IMR-90 (cell line): ENCODE data around the gene POLR2L. TPM values are rescaled to one million over a fixed set of nuclear protein-coding genes. Genes with fewer than 3 reads are reported as not detected.
A peak's percentile ranks its signal among the peaks of the same experiment; 100 is the strongest.

Experiments
- ATAC-seq: fragments of 200-7000 bp; cut with Tn5 transposase; 2 replicates; pipeline ENCODE4 v1.9.1; 2020; ENCODE audit warnings: low read depth, mild to moderate bottlenecking, moderate library complexity
- BruUV-seq: library from RNA; stranded (reverse); fragments of 400-500 nt; replicated peaks from 2 replicates; lab custom pipeline; 2021; lab: Mats Ljungman, UMichigan
- CTCF ChIA-PET: fragments of 300-600 bp; formaldehyde crosslinking; extraction: SDS; loops from one replicate; lab custom pipeline; 2021; ENCODE audit warnings: antibody characterized with exemption; lab: Yijun Ruan, JAX
- POLR2A ChIA-PET: fragments of 300-600 bp; sonication (Branson Sonifier 250); formaldehyde crosslinking; loops from one replicate; lab custom pipeline; 2022; ENCODE audit warnings: antibody characterized with exemption; ENCODE audit not compliant: unreplicated experiment; lab: Charles Lee
- DNase-seq: peaks from one replicate; pipeline ENCODE4 v3.0.0; 2013
- H2AFZ ChIP-seq: replicated peaks from 2 replicates; pipeline ENCODE3; 2013; ENCODE audit warnings: low read length, mild to moderate bottlenecking; ENCODE audit not compliant: poor library complexity
- H2AK5ac ChIP-seq: 2 replicates; pipeline ENCODE4 v1.6.1; 2013; ENCODE audit warnings: low read depth, low read length, inconsistent platforms
- H2AK9ac ChIP-seq: replicated peaks from 2 replicates; pipeline ENCODE3; 2013; ENCODE audit warnings: mild to moderate bottlenecking, low read depth, low read length, moderate library complexity; ENCODE audit not compliant: poor library complexity
- H2BK120ac ChIP-seq: 2 replicates; pipeline ENCODE4 v1.6.1; 2013; ENCODE audit warnings: low read depth, low read length, inconsistent platforms
- H2BK15ac ChIP-seq: 3 replicates; pipeline ENCODE4 v1.6.1; 2013; ENCODE audit warnings: low read depth, low read length, inconsistent platforms
- H2BK20ac ChIP-seq: 2 replicates; pipeline ENCODE4 v1.6.1; 2013; ENCODE audit warnings: low read depth, mild to moderate bottlenecking, inconsistent platforms, low read length, moderate library complexity
- H2BK5ac ChIP-seq: 2 replicates; pipeline ENCODE4 v1.6.1; 2013; ENCODE audit warnings: mild to moderate bottlenecking, low read depth, low read length, inconsistent platforms; ENCODE audit not compliant: poor library complexity, severe bottlenecking
- H3K14ac ChIP-seq: replicated peaks from 2 replicates; pipeline ENCODE4 v1.6.1; 2013; ENCODE audit warnings: low read depth, low read length, inconsistent platforms
- H3K18ac ChIP-seq: 2 replicates; pipeline ENCODE4 v1.6.1; 2013; ENCODE audit warnings: low read depth, low read length, control low read depth
- H3K23ac ChIP-seq: 2 replicates; pipeline ENCODE4 v1.6.1; 2013; ENCODE audit warnings: low read depth, low read length, inconsistent platforms
- H3K27ac ChIP-seq: 2 replicates; pipeline ENCODE4 v1.5.1; 2013; ENCODE audit warnings: mild to moderate bottlenecking, control low read depth, low read length; ENCODE audit not compliant: insufficient read depth
- H3K27me3 ChIP-seq: 2 replicates; pipeline ENCODE4 v1.6.1; 2013; ENCODE audit warnings: low read length; ENCODE audit not compliant: control insufficient read depth, insufficient read depth
- H3K36me3 ChIP-seq: 2 replicates; pipeline ENCODE4 v1.6.1; 2013; ENCODE audit warnings: low read length, mixed read lengths; ENCODE audit not compliant: control insufficient read depth, insufficient read depth
- H3K4ac ChIP-seq: 2 replicates; pipeline ENCODE4 v1.6.1; 2013; ENCODE audit warnings: low read depth, low read length, inconsistent platforms
- H3K4me1 ChIP-seq: 2 replicates; pipeline ENCODE4 v1.6.1; 2013; ENCODE audit warnings: low read length, mixed read lengths; ENCODE audit not compliant: control insufficient read depth, insufficient read depth
- H3K4me2 ChIP-seq: 2 replicates; pipeline ENCODE4 v1.6.1; 2013; ENCODE audit warnings: low read depth, mild to moderate bottlenecking, control low read depth, low read length, moderate library complexity
- H3K4me3 ChIP-seq: 2 replicates; pipeline ENCODE4 v1.5.1; 2013; ENCODE audit warnings: low read depth, mild to moderate bottlenecking, control low read depth, low read length, moderate library complexity; ENCODE audit not compliant: insufficient read depth
- H3K56ac ChIP-seq: 2 replicates; pipeline ENCODE4 v1.6.1; 2013; ENCODE audit warnings: low read length, inconsistent platforms; ENCODE audit not compliant: insufficient read depth; ENCODE audit errors: extremely low read depth
- H3K79me1 ChIP-seq, 2 experiments: 2 replicates each; pipeline ENCODE4 v1.6.1; 2013; ENCODE audit warnings: low read length in 2 of 2, inconsistent platforms in 1 of 2, low read depth in 1 of 2
- H3K9ac ChIP-seq: 2 replicates; pipeline ENCODE4 v1.6.1; 2013; ENCODE audit warnings: low read depth, low read length, control low read depth
- H3K9me1 ChIP-seq: 2 replicates; pipeline ENCODE4 v1.6.1; 2013; ENCODE audit warnings: low read length, inconsistent platforms; ENCODE audit not compliant: insufficient read depth
- H3K9me3 ChIP-seq: 2 replicates; pipeline ENCODE4 v1.6.1; 2013; ENCODE audit warnings: low read length; ENCODE audit not compliant: control insufficient read depth, insufficient read depth
- H4K20me1 ChIP-seq: 2 replicates; pipeline ENCODE4 v1.6.1; 2013; ENCODE audit warnings: low read length, inconsistent platforms; ENCODE audit not compliant: insufficient read depth
- H4K5ac ChIP-seq: 2 replicates; pipeline ENCODE4 v1.6.1; 2013; ENCODE audit warnings: mild to moderate bottlenecking, low read depth, low read length, control low read depth
- H4K8ac ChIP-seq, 2 experiments: 2 replicates each; pipeline ENCODE4 v1.6.1; 2013; ENCODE audit warnings: low read depth in 2 of 2, low read length in 2 of 2, control low read depth in 1 of 2, inconsistent platforms in 1 of 2
- H4K91ac ChIP-seq: 2 replicates; pipeline ENCODE4 v1.6.1; 2013; ENCODE audit warnings: low read depth, low read length, inconsistent platforms; ENCODE audit not compliant: insufficient read depth
- ELK1 ChIP-seq: fragments of 150-350 bp; IDR thresholded peaks from 2 replicates; pipeline ENCODE4 v1.6.1; 2016; ENCODE audit warnings: low read depth, mild to moderate bottlenecking, low read length, moderate library complexity, borderline replicate concordance
- POLR2A ChIP-seq: IDR thresholded peaks from 2 replicates; pipeline ENCODE4 v1.6.1; 2012; ENCODE audit warnings: mild to moderate bottlenecking, low read depth, low read length
- SMC3 ChIP-seq: fragments of 150-350 bp; IDR thresholded peaks from 2 replicates; pipeline ENCODE4 v1.6.1; 2016; ENCODE audit warnings: low read depth, mild to moderate bottlenecking, antibody characterized with exemption, low read length, moderate library complexity
- USF2 ChIP-seq: fragments of 150-350 bp; IDR thresholded peaks from 2 replicates; pipeline ENCODE4 v1.6.1; 2017; ENCODE audit warnings: mild to moderate bottlenecking, antibody characterized with exemption, low read length, low read depth
- WGBS, 2 experiments: methylation state at CpG; one replicate each; pipeline versions ENCODE4 v1.1.5 to v1.1.7; 2013; ENCODE audit warnings: missing lambda C conversion rate in 2 of 2; ENCODE audit not compliant: insufficient read length in 1 of 2; ENCODE audit errors: extremely low coverage in 2 of 2; 5-methylcytosine and 5-hydroxymethylcytosine counted together
- dilution Hi-C: fragments of 300-500 bp; cut with HindIII; formaldehyde crosslinking; loops from one replicate; pipeline ENCODE4 v1.14.3; 2018; ENCODE audit warnings: low sequenced_read_pairs; ENCODE audit not compliant: unreplicated experiment
- in situ Hi-C: fragments of 300-500 bp; cut with MboI; formaldehyde crosslinking; loops from 3 replicates; pipeline ENCODE4 v1.14.3; 2019; ENCODE audit warnings: low sequenced_read_pairs, inconsistent platforms, mixed read lengths
- intact Hi-C: fragments of 100-400 bp; cut with micrococcal nuclease; formaldehyde crosslinking; loops from 2 replicates; pipeline ENCODE4 v1.10.0; 2022
- polyA plus RNA-seq, 3 experiments: library from polyadenylated mRNA; depleted of rRNA; stranded (reverse); fragments of >200 nt; gene quantifications; 2 replicates each; pipeline ENCODE4 v1.2.3, GENCODE V29; 2012; ENCODE audit warnings: low replicate concordance in 1 of 3
- total RNA-seq: library from RNA; depleted of rRNA; stranded (reverse); fragments of >200 nt; gene quantifications from 2 replicates; pipeline ENCODE4 v1.2.3, GENCODE V29; 2012

The POLR2L gene
- total and polyA plus RNA-seq, 2 of the 4 experiments (the other 2 are of a cell fraction), result 44.4 to 416 TPM

- ATAC-seq, result no peak
- no peak overlapping the region for H3K9ac ChIP-seq
- TF ChIP-seq SMC3 (no peak), POLR2A (peak; percentile 44; the same call in 1 of the 2 replicates), USF2 (no peak), ELK1 (no peak)
- dilution Hi-C loops, result no loop called here
- H2BK120ac ChIP-seq, result no peak overlapping the region
- peaks cover 23% of the 10 kb centered on the region for H3K4me1 ChIP-seq
- ChIA-PET POLR2A (interaction anchor here (0.6 kb wide), 1 partner anchor 10 kb away, joined by 3 read pairs; no protein-coding TSS in a partner anchor), CTCF (no interaction called here)
- H2BK15ac ChIP-seq, result no peak overlapping the region
- H2BK20ac ChIP-seq, result no peak overlapping the region
- peaks cover 30% of the 10 kb centered on the region for H3K36me3 ChIP-seq
- H3K4me2 ChIP-seq, result no peak overlapping the region
- no peak overlapping the region for H4K5ac ChIP-seq
- in situ Hi-C loops, result no loop called here
- H3K27ac ChIP-seq, result no peak overlapping the region
- no peak overlapping the region for H3K56ac ChIP-seq
- no peak overlapping the region for H4K8ac ChIP-seq
- no peak overlapping the region for H3K23ac ChIP-seq
- H3K4ac ChIP-seq, result no peak overlapping the region
- peaks cover 16 to 21% of the 10 kb centered on the region in 2 experiments for H3K79me1 ChIP-seq
- DNase-seq, result no peak
- H4K91ac ChIP-seq, result no peak overlapping the region
- peaks cover 6% of the 10 kb centered on the region; the same call in 1 of the 2 replicates for H3K27me3 ChIP-seq
- H3K18ac ChIP-seq, result no peak overlapping the region
- H3K9me1 ChIP-seq, result peaks cover 13% of the 10 kb centered on the region
- BruUV-seq, result no TSS peak
- no peak overlapping the region for H2AK5ac ChIP-seq
- H4K20me1 ChIP-seq, result peaks cover 33% of the 10 kb centered on the region
- no peak overlapping the region for H3K14ac ChIP-seq
- H3K4me3 ChIP-seq, result no peak overlapping the region
- no peaks in the 10 kb centered on the region for H3K9me3 ChIP-seq
- no peak overlapping the region for H2BK5ac ChIP-seq
- intact Hi-C loops, result no loop called here
- H2AK9ac ChIP-seq, result peak overlapping the region; percentile 24
- no peak overlapping the region for H2AFZ ChIP-seq
- 93% methylated on average over 3 of the region's 12 CpGs; no CpG with 5 or more reads in 1 of the 2 experiments for WGBS, 2 experiments
These were observed 16.7 kb downstream of the POLR2L start for GRCh38 chr11:825366-826226.
